Smooth muscle cell (in vitro differentiated cells): ENCODE results near the gene SLC25A15. TPM values are rescaled to one million over a fixed set of nuclear protein-coding genes. Genes with fewer than 3 reads are reported as not detected.

Experiments used
- DNase-seq: peaks from one replicate; lab custom pipeline; 2025; ENCODE audit not compliant: unreplicated experiment; lab: John Stamatoyannopoulos, UW
- H2AFZ ChIP-seq: fragments of 200-600 bp; sonication (generic); 2 replicates; pipeline ENCODE4 v1.6.0; 2016; ENCODE audit warnings: antibody characterized with exemption, low read depth, mild to moderate bottlenecking
- H3F3A ChIP-seq: fragments of 200-600 bp; sonication (generic); 2 replicates; pipeline ENCODE4 v1.6.0; 2017; ENCODE audit warnings: antibody characterized with exemption, low read depth
- H3K27ac ChIP-seq: fragments of 200-600 bp; sonication (generic); 2 replicates; pipeline ENCODE4 v1.5.1; 2016; ENCODE audit warnings: low read depth, mild to moderate bottlenecking
- H3K27me3 ChIP-seq: fragments of 200-600 bp; sonication (generic); 2 replicates; pipeline ENCODE4 v1.6.1; 2016; ENCODE audit warnings: low read depth, mild to moderate bottlenecking
- H3K36me3 ChIP-seq: fragments of 200-600 bp; sonication (generic); 2 replicates; pipeline ENCODE4 v1.5.1; 2016; ENCODE audit warnings: low read depth
- H3K4me1 ChIP-seq: fragments of 200-600 bp; sonication (generic); 2 replicates; pipeline ENCODE4 v1.5.1; 2016; ENCODE audit warnings: low read depth
- H3K4me2 ChIP-seq: fragments of 200-600 bp; sonication (generic); 2 replicates; pipeline ENCODE4 v1.6.0; 2016; ENCODE audit warnings: mild to moderate bottlenecking
- H3K4me3 ChIP-seq: fragments of 200-600 bp; sonication (generic); 2 replicates; pipeline ENCODE4 v1.5.1; 2016; ENCODE audit warnings: mild to moderate bottlenecking
- H3K79me2 ChIP-seq: fragments of 200-600 bp; sonication (generic); 2 replicates; pipeline ENCODE4 v1.6.0; 2016; ENCODE audit warnings: low read depth, mild to moderate bottlenecking
- H3K9ac ChIP-seq: fragments of 200-600 bp; sonication (generic); 2 replicates; pipeline ENCODE4 v1.6.0; 2016; ENCODE audit warnings: low read depth
- H3K9me3 ChIP-seq: fragments of 200-600 bp; sonication (generic); replicated peaks from 2 replicates; pipeline ENCODE4 v1.5.1; 2016; ENCODE audit warnings: low read depth
- H4K20me1 ChIP-seq: fragments of 200-600 bp; sonication (generic); 2 replicates; pipeline ENCODE4 v1.6.0; 2016; ENCODE audit warnings: low read depth
- CTCF ChIP-seq: fragments of 200-600 bp; sonication (generic); IDR thresholded peaks from 2 replicates; pipeline ENCODE4 v1.5.1; 2017; ENCODE audit warnings: borderline replicate concordance, mild to moderate bottlenecking, antibody characterized with exemption; ENCODE audit not compliant: insufficient read depth, poor library complexity, severe bottlenecking
- WGBS: methylation state at CpG from one replicate; pipeline ENCODE4 v1.1.7; 2016; ENCODE audit warnings: low lambda C conversion rate; 5-methylcytosine and 5-hydroxymethylcytosine counted together
- polyA plus RNA-seq: library from polyadenylated mRNA; unstranded; fragments of >200 nt; fragmentation: Nextera tagmentation; extraction: Ambion mirVana; gene quantifications from 2 replicates; pipeline ENCODE4 v1.2.1, GENCODE V29; 2016
- total RNA-seq: library from RNA; depleted of rRNA; stranded (reverse); fragments of >200 nt; gene quantifications from 2 replicates; pipeline ENCODE4 v1.2.3, GENCODE V29; 2014

SLC25A15 gene
- total and polyA plus RNA-seq, 2 experiments from 2014 or later: 6.3 to 11.1 TPM

- Histone ChIP-seq H3K79me2 (no peaks in the 10 kb centered on the region), H3K9ac (no peak overlapping the region), H3K4me1 (no peaks in the 10 kb centered on the region), H3K4me2 (no peak overlapping the region), H3K27ac (no peak overlapping the region), H4K20me1 (no peaks in the 10 kb centered on the region), H2AFZ (no peak overlapping the region), H3K4me3 (no peak overlapping the region), H3F3A (no peaks in the 10 kb centered on the region), H3K9me3 (no peaks in the 10 kb centered on the region), H3K27me3 (no peaks in the 10 kb centered on the region), H3K36me3 (no peaks in the 10 kb centered on the region)
- no peak for TF ChIP-seq CTCF
- WGBS: 97% methylated on average over 5 of the region's 5 CpGs
- DNase-seq: no peak
Observed at GRCh38 chr13:40809471-40809870, 20.1 kb downstream of the SLC25A15 start.

- Histone ChIP-seq H3K4me3 (no peak overlapping the region), H3K79me2 (no peaks in the 10 kb centered on the region), H3K4me1 (no peaks in the 10 kb centered on the region), H3K27ac (no peak overlapping the region), H4K20me1 (no peaks in the 10 kb centered on the region), H3K36me3 (no peaks in the 10 kb centered on the region), H3K9me3 (no peaks in the 10 kb centered on the region), H3K4me2 (no peak overlapping the region), H3K27me3 (no peaks in the 10 kb centered on the region), H2AFZ (no peak overlapping the region), H3F3A (no peaks in the 10 kb centered on the region), H3K9ac (no peak overlapping the region)
- no peak for TF ChIP-seq CTCF
- no peak for DNase-seq
- 83% methylated on average over 4 of the region's 4 CpGs for WGBS
Observed at GRCh38 chr13:40812102-40812501, 22.7 kb downstream of the SLC25A15 start.

GRCh38 chr13:40812724-40813445 lies 23.5 kb downstream of the SLC25A15 start:
- no peaks in the 10 kb centered on the region for H3F3A ChIP-seq
- DNase-seq: no peak

More at GRCh38 chr13:40812724-40813445, 23.5 kb downstream of the SLC25A15 start:
- H4K20me1 ChIP-seq: no peaks in the 10 kb centered on the region
- H3K9ac ChIP-seq: no peak overlapping the region
- H3K79me2 ChIP-seq: no peaks in the 10 kb centered on the region
- no peak overlapping the region for H3K27ac ChIP-seq
- no peak overlapping the region for H3K4me3 ChIP-seq
- no peak for TF ChIP-seq CTCF
- no peaks in the 10 kb centered on the region for H3K9me3 ChIP-seq
- no peak overlapping the region for H3K4me2 ChIP-seq
- WGBS: 96% methylated on average over 6 of the region's 6 CpGs
- no peaks in the 10 kb centered on the region for H3K27me3 ChIP-seq
- H3K36me3 ChIP-seq: no peaks in the 10 kb centered on the region
- H3K4me1 ChIP-seq: no peaks in the 10 kb centered on the region
- H2AFZ ChIP-seq: no peak overlapping the region
